ENCODE data around the gene MAP2K4.

DNA sequence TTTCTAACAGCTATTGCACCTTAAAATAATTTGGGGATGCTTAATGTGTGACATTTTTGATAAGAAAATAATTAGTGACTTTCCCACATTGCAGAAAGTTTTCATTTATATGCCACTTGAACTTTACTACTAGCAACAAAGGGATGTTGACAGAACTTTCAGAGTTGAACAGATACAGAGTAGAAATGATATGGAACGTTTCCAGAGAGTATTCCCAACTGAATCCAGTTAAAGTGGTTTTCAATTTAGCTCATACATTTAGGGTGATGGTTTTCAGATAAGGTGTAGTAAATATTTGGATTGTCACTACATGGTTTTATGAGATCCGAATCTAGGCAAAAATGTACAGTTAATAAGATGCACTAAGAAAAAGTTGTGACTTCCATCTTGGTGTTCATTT, 17.3 kb downstream of the MAP2K4 start:
- TF ChIP-seq, protein P1, sequence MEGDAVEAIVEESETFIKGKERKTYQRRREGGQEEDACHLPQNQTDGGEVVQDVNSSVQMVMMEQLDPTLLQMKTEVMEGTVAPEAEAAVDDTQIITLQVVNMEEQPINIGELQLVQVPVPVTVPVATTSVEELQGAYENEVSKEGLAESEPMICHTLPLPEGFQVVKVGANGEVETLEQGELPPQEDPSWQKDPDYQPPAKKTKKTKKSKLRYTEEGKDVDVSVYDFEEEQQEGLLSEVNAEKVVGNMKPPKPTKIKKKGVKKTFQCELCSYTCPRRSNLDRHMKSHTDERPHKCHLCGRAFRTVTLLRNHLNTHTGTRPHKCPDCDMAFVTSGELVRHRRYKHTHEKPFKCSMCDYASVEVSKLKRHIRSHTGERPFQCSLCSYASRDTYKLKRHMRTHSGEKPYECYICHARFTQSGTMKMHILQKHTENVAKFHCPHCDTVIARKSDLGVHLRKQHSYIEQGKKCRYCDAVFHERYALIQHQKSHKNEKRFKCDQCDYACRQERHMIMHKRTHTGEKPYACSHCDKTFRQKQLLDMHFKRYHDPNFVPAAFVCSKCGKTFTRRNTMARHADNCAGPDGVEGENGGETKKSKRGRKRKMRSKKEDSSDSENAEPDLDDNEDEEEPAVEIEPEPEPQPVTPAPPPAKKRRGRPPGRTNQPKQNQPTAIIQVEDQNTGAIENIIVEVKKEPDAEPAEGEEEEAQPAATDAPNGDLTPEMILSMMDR (IDR thresholded peaks at IDR 0.05; ENCODE audit: insufficient read depth, low read depth, low read length) = no peak
- no peak for TF ChIP-seq EZH2 (IDR thresholded peaks at IDR 0.05; ENCODE audit: insufficient read depth, low read length)

Measured in astrocyte (in vitro differentiated cells and primary cell).